Right lung (tissue), 10 donors: Measurements from ENCODE around the gene SEMA3C. TPM values are rescaled to one million over a fixed set of nuclear protein-coding genes. Genes with fewer than 3 reads are reported as not detected.

Experiments
- DNase-seq, 2 donors: peaks; one replicate each; pipeline ENCODE4 v3.0.0-alpha.2; 2013
- long read RNA-seq, 8 donors: transcript quantifications; one replicate each; lab custom pipeline, GENCODE V29; 2026
- polyA plus RNA-seq, 5 donors: library from polyadenylated mRNA; unstranded; fragments of 120-200 nt; gene quantifications; one replicate each; pipeline versions ENCODE4 v1.2.1 to v1.2.3, GENCODE V29; 2013; ENCODE audit warnings: inconsistent platforms in 1 of 5, low replicate concordance in 1 of 5; ENCODE audit not compliant: insufficient read length in 5 of 5, insufficient read depth in 1 of 5

Gene SEMA3C
- polyA plus RNA-seq = 100 to 1,000 TPM in 4 of 5 donors, 10 to 100 TPM in 1; 45.0 to 126 (median 106) TPM
- long read RNA-seq, donor 1, full-length matches to known transcripts = 23 of 32 reads
- long read RNA-seq, donor 1, partial matches to known transcripts = 9 of 32 reads
- long read RNA-seq, donor 1, other reads (novel, unspliced or antisense) = 0 of 32 reads
- long read RNA-seq, donor 2, full-length matches to known transcripts = 15 of 21 reads
- long read RNA-seq, donor 2, partial matches to known transcripts = 6 of 21 reads
- long read RNA-seq, donor 2, other reads (novel, unspliced or antisense) = 0 of 21 reads
- long read RNA-seq, donor 3, full-length matches to known transcripts = 15 of 21 reads
- long read RNA-seq, donor 3, partial matches to known transcripts = 6 of 21 reads
- long read RNA-seq, donor 3, other reads (novel, unspliced or antisense) = 0 of 21 reads
- long read RNA-seq, donor 4, full-length matches to known transcripts = 14 of 21 reads
- long read RNA-seq, donor 4, partial matches to known transcripts = 7 of 21 reads
- long read RNA-seq, donor 4, other reads (novel, unspliced or antisense) = 0 of 21 reads
- long read RNA-seq, donor 5, full-length matches to known transcripts = 15 of 29 reads
- long read RNA-seq, donor 5, partial matches to known transcripts = 14 of 29 reads
- long read RNA-seq, donor 5, other reads (novel, unspliced or antisense) = 0 of 29 reads
- long read RNA-seq, donor 6, full-length matches to known transcripts = 19 of 40 reads
- long read RNA-seq, donor 6, partial matches to known transcripts = 21 of 40 reads
- long read RNA-seq, donor 6, other reads (novel, unspliced or antisense) = 0 of 40 reads
- long read RNA-seq, donor 7, full-length matches to known transcripts = 14 of 23 reads
- long read RNA-seq, donor 7, partial matches to known transcripts = 9 of 23 reads
- long read RNA-seq, donor 7, other reads (novel, unspliced or antisense) = 0 of 23 reads
- long read RNA-seq, donor 8, full-length matches to known transcripts = 15 of 21 reads
- long read RNA-seq, donor 8, partial matches to known transcripts = 6 of 21 reads
- long read RNA-seq, donor 8, other reads (novel, unspliced or antisense) = 0 of 21 reads

DNA sequence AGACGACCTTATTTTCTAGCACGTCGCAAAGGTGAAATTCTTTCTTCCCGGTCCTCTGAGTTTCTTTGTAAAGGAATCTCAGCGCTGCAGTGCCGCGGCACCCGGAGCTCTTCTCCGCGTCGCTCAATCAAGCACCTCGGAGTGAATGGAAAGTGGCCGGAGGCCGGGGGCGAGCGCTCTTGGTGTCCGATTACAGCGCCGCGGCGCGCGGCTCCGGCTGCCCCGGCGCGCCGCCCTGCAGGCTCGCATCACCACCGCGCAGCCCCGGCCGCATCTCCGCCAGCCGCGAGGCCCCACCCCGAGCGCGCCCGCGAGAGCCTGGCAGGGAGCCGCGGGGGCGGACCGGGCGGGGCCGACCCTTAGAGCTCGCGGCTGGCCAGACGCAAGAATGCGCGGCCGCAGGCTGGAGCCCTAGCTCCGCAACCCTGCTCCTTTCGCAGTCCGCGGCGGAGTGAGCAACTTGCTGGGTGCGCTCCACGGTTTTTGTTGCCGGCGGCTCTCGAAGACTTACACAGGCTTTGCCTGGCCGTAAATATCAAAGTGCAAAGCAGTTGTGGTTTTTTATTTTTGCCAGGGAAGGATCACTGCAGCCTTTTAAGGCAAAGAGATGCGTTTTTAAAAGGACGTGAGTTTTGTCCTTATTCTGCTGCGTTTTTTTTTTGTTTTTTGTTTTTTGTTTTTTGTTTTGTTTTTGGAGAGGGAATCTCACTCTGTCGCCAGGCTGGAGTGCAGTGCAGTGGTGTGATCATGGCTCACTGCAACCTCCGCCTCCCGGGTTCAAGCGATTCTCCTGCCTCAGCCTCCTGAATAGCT, at the start of gene SEMA3C:
Gene SEMA3C, minus strand, starts transcription at position 143 of the 813 bp plus-strand sequence. CDS start 2,270 bp downstream, outside the sequence.
- peak; percentile 94 for DNase-seq

GRCh38 chr7:80968606-80969005, 49.8 kb upstream of the SEMA3C start:
- no peak for DNase-seq

DNA sequence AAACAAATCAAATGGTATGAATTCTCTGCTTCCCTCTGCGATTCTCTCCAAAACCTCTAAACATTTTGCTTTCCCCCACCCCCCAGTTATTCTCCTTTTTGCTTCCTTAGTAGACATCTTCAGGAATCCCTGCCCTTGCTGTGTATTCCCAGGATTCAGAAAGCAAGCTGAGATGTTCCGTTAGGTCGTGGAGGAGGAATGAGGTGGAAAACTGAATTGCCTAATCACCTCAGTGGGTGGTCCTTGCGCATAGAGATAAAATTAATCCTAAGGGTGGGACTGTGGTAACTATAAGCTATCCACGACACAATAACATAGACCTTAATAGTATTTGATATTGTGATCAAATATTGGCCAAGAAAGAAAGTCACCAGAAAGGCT, 49.1 kb upstream of the SEMA3C start:
- DNase-seq = no peak

DNA sequence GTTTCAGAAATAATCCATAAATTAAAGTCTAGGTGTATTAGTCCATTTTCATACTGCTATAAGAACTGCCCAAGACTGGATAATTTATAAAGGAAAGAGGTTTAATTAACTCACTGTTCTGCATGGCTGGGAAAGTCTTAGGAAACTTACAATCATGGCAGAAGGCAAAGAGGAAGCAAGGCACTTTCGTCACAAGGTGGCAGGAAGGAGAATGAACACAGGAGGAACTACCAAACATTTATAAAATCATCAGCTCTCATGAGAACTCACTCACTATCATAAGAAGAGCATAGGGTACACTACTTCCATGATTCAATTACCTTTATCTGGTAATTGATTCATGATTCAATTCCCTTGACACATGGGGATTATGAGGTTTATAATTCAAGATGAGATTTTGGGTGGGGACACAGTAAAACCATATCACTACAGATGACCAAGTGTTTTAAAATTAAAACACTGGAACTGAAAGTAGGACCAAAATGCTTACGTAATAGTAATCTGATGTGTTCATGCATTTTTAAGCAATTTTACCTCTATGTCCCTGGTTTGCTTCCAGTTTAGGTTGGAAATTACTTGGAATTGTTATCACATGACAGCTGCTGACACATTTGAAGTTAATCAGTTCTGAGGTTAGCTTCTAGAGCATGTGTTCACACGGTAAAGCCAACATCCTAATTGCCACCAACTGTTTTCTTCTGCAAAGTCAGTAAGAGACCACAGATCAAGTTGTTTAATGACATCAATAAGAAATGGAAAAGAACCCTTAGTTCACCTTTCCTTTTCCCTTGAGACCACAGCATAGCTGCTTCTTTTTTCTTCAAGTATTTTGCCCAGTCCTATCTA, 48.4 kb upstream of the SEMA3C start:
- DNase-seq = no peak

DNA sequence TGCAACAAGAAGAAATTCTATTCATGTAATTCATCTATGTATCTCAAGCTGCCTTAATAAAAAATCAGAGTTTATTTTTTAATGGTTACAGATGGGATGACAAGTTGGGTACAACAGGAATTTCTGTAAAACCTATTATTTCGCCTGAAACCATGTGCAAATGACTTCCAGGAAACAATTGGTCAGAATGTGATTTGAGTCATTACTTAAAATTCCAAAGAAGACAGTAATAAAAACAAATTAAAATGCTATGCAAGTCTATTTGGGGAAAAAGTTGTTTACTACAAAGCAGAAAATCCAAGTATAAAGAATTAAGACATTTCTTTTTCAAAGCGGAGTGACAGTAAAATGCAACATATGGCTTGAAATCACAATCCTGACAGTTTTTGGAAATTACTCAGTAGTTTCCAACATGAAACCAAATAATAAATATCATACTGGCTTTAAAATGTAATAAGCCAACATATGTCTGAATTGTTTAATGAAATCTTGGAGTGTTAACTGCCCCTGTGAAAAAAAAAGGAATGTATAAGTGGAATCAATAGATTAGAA, 41.5 kb upstream of the SEMA3C start:
- peak; percentile 39 to 54 for DNase-seq

GRCh38 chr7:80957226-80957777, 38.5 kb upstream of the SEMA3C start:
- no peak for DNase-seq

DNA sequence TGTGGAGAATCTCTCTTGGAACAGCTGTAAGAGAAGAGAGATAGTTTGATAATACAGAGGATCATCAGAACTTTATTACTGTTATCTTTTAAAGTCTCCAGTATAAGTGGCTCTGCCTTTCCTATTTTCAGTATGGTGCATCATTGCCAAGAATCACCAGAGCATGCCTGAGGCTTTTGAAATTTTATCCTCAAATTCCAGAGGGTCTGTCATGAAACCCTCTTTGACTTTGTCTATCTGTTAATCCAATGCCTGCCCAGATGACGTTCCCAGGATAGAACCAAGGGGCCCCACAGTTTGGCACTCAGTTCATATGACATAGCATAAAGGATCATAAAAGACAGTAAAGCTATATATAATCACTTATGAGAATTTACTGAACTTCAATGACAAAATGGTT, 35.3 kb upstream of the SEMA3C start:
- DNase-seq = no peak

DNA sequence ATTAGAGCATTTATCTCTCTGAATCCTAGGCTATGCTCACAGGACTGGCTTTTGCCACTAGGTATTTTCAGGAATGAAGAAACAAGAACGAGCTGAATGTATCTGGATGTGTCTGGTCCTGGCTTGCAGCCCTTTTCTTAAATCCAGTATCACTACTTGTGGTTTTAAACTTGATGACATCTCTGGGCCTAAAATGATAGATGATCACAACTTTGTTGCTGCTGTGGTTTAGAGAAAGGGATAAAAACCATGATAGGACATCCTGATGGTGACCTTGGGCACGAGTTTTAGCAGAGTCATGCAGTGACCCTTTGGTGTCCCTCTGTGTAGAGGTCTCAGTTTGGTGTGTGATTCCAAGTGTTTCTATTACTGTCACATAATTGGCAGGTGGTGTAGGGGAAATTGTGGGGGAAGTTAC, 31.7 kb upstream of the SEMA3C start:
- DNase-seq = no peak

- DNase-seq = no peak
Measured at GRCh38 chr7:80949449-80949848, 30.6 kb upstream of the SEMA3C start.

DNA sequence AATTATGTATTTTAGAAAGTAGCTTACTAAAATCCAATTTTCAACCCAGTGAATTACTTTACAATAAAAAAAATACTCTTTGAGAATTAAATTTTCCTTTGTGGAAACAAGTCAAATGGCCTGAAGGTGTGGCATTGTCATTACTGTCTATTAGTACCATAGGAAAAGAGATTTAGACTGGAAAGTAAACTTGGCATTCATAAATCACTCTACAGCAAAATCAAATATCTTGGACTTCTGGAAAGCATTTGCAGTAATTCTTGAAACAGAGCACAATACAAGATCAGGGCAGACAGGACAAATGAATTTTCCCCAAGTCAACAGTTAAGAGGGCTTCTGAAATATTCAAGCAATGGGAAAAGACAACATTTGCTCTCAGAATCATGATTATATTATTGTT, 28.0 kb upstream of the SEMA3C start:
- DNase-seq = no peak

DNA sequence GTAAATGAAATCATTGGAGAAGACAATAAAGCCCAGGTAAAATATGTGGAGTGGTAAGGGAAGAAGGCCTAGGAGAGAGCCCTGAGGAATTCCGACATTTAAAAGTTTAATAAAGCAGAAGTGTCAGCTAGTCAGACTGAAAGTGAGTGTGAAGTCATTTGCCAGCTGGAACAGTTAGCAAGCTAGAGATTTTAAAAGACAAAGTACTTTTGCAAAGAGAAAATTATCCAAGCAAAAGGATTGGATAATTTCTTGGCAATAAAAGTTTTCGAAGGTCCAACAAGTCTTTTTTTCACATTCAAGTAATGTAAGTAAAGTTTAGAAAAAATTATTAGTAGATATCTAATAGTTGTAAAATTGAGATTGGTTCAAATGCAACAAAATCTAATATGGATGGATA, 27.1 kb upstream of the SEMA3C start:
- no peak for DNase-seq

DNA sequence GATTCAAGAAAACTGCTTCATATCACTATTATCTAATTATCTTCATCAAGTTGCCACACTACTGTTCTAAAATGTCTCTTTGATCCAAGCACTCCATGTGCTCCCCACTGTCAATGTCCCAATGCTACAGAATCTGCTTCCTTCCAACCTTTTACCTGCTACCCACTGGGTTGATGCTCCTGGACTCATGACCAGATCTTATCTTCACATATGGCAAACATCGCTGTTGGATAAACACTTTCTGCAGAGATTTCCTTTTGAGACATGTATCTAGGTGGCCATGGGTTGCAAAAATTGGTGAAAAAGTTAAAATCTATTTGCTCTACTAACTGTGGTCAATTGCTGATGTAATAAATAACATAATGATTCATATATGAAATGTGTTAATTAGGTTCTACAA, 24.5 kb upstream of the SEMA3C start:
- no peak for DNase-seq

GRCh38 chr7:80942261-80943041, 23.6 kb upstream of the SEMA3C start:
- peak; percentile 56 to 60 for DNase-seq

GRCh38 chr7:80941208-80941758, 22.4 kb upstream of the SEMA3C start:
- no peak for DNase-seq

GRCh38 chr7:80940539-80941207, 21.8 kb upstream of the SEMA3C start:
- DNase-seq = no peak

- DNase-seq = no peak
Measured at GRCh38 chr7:80937336-80937735, 18.5 kb upstream of the SEMA3C start.

DNA sequence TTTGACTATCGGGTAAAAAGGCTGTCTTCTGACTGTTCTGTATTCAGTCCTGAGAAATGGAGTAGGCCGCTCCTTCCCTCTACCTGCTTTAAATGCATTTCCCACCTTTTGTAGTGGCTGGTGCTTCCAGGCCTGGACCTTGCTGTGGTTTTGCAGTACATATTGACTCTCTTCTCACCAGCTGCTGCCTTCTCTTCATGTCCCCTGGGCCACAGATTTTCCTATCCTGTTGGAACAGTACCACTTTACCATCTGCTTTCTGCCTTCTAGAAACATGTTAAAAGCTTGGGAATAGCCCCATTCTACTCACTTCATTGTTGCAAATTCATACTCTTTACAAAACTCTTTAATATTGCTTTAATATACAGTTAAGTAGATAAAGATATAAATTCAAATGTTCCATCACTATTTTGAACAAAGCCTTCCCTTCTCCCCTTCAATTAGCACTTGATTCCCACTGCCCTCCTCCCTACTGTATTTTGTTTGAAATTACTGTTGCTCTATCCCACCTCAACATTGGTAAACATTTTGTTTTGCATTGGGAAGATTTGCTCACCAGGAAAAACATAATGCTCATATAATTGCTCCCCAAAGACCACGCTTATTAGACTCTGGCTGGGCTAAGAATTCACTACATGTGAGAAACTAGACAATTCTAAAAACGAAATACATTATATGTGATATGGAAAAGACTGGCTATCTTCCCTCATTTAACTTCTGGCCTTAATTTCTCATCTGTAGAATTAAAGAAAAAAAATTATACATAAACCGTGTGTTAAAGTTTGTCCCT, 17.3 kb upstream of the SEMA3C start:
- no peak for DNase-seq
